ENCODE data around the gene TJP3.

- TF ChIP-seq EZH2 (IDR thresholded peaks at IDR 0.05) = no peak
- no peak for TF ChIP-seq POLR2AphosphoS5 (IDR thresholded peaks at IDR 0.05; ENCODE audit: borderline replicate concordance, low read depth, low read length)
- TF ChIP-seq FOXP2 (optimal IDR thresholded peaks at IDR 0.05; ENCODE audit: control extremely low read depth, extremely low read length, insufficient read depth) = no peak
Observed at GRCh38 chr19:3708207-3708931, at the start of gene TJP3.

All from SK-N-MC (cell line).